HG02840 (cell line): ENCODE results near the gene ELOVL4.

Experiments
- ATAC-seq: cut with Tn5 transposase; IDR thresholded peaks from one replicate; pipeline ENCODE4 v1.9.1; 2021; ENCODE audit warnings: mild to moderate bottlenecking, moderate library complexity, moderate number of reproducible peaks; ENCODE audit not compliant: unreplicated experiment, low FRiP score

Gene ELOVL4

GRCh38 chr6:79947191-79948186 lies at the start of gene ELOVL4:
ELOVL4 (minus strand) TSS chr6:79947553; CDS start chr6:79947279, 274 bp downstream.
- ATAC-seq: no peak

- no peak for ATAC-seq
These were observed 46.6 kb upstream of the ELOVL4 start for GRCh38 chr6:79993911-79994309.

GRCh38 chr6:79993012-79993910 lies 45.9 kb upstream of the ELOVL4 start:
- no peak for ATAC-seq

DNA sequence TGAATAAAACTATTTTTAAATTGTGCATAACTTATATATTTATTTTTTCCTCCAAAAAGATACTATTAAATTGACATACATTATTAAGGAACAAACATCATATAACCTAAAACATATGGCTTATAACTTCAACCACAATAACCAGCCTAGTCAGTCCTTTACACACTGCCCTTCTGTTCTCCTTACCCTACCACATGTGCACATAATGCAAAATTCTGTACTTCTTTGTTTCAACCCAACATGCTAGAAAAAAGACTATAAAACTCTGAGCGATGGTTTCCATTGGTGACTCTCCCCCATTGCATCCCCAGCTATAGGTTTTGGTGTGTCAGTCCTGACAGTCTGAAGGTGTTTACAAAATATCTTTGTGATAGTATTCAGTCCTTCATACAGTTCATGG lies 42.3 kb upstream of the ELOVL4 start:
- no peak for ATAC-seq

DNA sequence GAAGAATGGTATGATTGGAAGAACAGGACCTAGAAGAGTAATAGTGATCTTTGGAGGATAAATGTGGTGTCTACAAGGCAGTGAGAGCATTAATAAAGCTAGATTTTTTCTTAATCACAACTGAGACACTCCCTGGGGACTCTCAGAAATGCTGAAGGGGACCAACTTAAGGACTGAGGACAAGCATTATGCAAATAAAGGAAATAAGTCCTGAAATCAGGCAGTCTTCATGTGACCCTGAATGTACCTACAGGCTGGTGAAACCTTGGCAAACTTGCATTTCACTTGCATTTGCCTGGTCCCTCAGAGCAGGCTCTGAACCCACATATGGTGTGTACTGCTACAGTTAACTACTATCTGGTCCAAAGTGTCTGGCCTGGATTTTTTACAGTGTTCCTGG lies 37.8 kb upstream of the ELOVL4 start:
- ATAC-seq: no peak

GRCh38 chr6:79984261-79984660 lies 36.9 kb upstream of the ELOVL4 start:
- ATAC-seq: no peak

DNA sequence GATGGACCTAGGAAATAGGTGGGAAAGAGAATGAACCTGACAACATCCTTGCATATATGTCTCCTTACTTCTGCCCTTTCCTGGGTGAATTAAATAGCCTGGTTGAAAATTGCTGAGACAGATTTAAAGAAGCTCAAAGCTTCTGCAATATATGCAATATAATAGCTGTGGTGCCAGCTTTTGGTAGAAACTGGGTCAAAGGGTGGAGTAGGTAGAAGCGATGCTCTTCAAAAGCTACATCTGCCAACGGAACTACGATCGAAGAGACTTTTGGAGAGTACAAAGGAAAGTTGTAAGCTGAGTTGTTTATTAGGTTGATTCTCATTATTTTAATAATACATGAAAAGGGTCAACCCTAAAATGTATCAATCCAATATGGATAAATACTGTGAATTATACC lies 34.3 kb upstream of the ELOVL4 start:
- no peak for ATAC-seq

DNA sequence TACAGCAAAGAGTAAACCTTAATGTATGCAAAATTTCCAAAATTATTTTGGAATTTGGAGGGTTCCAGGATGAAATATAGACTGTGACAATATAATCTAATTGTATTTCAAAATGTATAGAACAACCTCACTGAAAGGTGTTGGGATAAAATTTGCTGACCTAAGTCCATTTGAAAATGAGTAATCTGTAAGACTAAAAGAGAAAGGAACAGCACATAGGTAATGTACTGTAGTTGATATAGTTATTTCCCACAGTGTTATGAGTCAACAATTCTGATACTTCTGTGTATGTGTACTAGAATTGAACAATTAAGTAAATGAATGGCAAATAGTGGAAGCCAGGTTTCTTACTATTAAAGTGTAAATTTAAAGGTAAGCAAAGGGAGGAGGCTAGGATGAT lies 23.8 kb upstream of the ELOVL4 start:
- ATAC-seq: no peak

GRCh38 chr6:79969784-79970183 lies 22.4 kb upstream of the ELOVL4 start:
- no peak for ATAC-seq

DNA sequence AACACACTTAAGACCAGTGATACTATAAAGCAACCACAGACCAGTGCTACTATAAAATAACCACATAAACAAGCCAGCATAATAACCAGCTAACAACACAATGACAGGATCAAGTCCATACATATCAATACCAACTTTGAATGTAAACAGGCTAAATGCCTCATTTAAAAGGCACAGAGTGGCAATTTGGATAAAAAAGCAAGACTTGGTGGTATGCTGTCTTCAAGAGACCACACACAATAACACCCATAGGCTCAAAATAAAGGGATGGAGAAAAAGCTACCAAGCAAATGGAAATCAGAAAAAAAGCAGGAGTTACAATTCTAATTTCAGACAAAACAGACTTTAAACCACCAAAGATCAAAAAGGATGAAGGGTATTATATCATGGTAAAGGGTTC lies 19.8 kb upstream of the ELOVL4 start:
- ATAC-seq: no peak

- ATAC-seq: no peak
These were observed 17.3 kb upstream of the ELOVL4 start for GRCh38 chr6:79964607-79965081.

DNA sequence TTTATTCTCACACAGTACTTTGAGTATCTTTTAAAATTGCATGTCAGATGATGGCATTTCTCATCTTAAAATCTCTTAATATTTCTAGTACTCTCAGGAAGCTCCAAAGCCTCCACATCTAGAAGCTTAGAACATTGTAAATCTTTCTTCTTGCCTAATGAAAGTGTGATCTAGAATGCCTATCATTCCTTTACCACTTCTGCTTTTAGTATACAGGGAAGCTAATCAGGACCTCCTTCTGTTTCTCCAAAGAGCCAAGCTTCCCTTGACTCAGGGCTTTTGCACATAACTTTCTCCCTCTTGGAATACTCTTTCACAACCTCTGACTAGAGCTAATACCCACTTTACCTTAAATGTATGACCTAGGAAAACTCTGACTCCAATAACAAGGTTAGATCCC lies 7.5 kb upstream of the ELOVL4 start:
- no peak for ATAC-seq

- ATAC-seq: peak; percentile 53
These were observed 1.9 kb upstream of the ELOVL4 start for GRCh38 chr6:79949233-79949632.

DNA sequence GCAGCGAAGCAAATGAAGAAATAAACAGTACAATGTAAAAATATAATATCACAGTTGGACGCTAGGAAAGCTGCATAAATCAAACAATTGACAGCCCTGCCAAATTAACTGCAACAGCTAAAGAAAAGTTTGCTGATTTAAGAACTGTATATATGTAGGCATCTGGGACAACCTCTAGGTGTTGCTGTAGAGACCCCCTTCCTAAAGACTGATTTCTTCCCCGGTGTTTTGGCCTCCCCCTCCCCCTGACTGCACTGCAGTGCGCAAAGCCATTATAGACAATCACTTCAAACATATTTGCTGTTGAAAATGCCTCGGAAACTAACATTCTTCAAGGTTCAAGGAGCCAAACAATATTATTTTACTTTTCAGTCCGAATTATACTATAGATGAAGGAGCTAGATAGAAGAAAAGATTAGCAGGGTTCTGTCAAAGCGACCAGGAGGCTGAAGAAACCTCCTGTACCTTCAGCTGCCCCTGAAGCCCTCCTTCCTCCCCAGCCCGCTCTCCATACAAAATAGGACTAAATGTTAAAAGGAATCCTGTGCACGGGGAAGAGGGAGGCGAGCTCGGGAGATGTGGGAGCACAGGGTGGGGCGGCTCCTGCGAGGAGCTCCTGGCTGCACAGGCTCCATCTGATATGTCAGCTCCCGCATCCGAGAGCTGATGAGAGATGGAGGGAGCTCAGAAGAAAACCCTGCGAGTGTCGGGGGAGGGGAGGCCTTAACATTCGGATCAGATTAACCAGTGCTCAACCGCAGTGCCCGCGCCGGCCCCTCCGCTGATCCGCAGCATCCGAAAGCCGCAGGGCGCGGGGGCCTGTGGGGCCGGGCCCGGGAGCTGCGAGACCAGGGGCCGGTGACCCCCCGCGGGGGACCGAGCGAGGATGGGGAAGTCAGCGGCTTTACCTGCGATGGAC lies 822 bp downstream of the ELOVL4 start:
- ATAC-seq: no peak

DNA sequence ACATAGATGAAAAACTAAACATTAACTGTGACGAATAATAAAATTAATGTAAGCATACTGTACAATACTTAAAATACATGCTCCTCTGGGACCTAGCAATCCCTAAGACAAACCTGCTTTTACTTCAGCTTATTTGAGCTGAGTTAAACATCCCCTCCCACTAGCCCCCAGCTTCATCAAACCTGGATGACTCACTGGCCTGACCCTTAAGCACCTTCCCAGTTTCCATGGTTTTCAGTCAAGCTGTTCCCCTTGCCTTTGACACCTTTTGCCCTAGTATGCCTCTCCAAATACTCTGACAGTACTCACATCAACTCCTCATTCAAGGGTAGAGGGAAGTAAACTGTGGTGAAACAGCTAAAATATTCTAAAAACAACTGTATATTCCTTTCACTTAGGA lies 4.2 kb downstream of the ELOVL4 start:
- no peak for ATAC-seq

DNA sequence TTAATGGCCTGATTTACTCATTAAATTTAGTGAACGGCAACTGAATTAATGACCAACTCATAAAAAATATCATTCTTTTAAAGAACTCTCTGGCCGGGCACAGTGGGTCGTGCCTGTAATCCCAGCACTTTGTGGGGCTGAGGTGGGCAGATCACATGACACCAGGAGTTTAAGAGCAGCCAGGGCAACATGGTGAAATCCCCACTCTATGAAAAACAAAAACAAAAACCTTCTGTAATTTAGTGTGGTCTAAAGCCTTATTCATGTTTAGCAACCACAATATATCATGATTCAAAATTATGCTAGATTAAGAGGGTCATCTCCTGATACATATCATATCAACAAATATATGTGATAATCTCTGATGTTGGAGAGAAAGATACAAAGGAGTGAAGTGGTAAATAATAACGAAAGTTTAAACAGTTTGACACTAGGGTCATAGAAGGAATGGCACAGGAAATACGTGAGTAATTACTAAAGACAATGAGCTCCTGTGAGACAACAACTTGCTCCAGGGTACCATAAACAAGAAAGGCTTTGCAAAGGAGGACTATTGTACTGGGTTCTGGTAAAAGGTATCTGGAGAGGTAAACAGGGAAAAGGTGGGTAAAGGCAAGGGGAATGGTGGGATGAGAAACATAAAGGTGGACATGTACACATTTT lies 5.7 kb downstream of the ELOVL4 start:
- ATAC-seq: no peak

- no peak for ATAC-seq
These were observed 18.8 kb downstream of the ELOVL4 start for GRCh38 chr6:79928478-79928998.

GRCh38 chr6:79927758-79928157 lies 19.6 kb downstream of the ELOVL4 start:
- no peak for ATAC-seq

DNA sequence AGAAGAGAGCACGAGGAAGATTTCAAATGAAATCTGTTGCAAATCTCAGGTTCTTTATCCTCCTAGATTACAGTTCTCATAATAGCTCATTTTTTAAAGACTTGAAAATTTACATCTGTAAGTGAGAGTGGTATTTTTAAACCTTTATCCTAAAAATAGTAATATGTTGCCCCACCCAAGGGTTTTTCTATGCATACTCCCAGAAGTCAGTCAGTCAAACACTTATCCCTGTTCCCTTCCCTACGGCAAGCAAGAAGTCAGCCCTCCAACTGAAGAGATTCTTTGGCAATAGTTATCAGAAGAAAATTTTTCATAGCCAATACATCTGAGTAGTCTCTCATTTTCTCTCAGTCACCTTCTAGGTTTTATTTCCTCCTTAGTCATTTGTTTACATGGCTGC lies 24.1 kb downstream of the ELOVL4 start:
- no peak for ATAC-seq
